LNCAP (cell line): ENCODE measurements around the gene EFCAB6.

Experiments
- TF ChIP-seq, protein P1 (sequence below): fragments of 450-650 bp; IDR thresholded peaks from 2 replicates; pipeline ENCODE4 v1.5.1; 2017; ENCODE audit warnings: mild to moderate bottlenecking

EFCAB6 gene

DNA sequence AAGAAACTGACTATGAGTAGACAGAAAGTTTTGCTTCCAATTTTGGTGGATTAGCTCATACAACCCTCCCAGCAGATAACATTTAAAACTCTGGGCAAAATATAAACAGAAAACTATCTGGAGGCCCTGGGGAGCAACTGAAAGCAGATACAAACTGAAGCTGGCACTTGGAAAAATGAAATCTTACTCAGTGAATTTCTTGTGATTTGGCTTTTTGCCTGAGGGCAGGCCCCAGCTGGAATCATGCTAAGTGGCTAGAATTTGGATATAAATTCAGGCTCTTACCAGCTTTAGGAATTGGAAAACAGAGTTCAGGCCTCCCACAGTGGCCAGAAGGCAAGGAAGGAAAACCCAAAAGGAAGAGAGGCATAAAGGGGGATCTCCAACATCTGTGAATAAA, 85.8 kb downstream of the EFCAB6 start:
- TF ChIP-seq, protein P1, sequence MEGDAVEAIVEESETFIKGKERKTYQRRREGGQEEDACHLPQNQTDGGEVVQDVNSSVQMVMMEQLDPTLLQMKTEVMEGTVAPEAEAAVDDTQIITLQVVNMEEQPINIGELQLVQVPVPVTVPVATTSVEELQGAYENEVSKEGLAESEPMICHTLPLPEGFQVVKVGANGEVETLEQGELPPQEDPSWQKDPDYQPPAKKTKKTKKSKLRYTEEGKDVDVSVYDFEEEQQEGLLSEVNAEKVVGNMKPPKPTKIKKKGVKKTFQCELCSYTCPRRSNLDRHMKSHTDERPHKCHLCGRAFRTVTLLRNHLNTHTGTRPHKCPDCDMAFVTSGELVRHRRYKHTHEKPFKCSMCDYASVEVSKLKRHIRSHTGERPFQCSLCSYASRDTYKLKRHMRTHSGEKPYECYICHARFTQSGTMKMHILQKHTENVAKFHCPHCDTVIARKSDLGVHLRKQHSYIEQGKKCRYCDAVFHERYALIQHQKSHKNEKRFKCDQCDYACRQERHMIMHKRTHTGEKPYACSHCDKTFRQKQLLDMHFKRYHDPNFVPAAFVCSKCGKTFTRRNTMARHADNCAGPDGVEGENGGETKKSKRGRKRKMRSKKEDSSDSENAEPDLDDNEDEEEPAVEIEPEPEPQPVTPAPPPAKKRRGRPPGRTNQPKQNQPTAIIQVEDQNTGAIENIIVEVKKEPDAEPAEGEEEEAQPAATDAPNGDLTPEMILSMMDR, result no peak

DNA sequence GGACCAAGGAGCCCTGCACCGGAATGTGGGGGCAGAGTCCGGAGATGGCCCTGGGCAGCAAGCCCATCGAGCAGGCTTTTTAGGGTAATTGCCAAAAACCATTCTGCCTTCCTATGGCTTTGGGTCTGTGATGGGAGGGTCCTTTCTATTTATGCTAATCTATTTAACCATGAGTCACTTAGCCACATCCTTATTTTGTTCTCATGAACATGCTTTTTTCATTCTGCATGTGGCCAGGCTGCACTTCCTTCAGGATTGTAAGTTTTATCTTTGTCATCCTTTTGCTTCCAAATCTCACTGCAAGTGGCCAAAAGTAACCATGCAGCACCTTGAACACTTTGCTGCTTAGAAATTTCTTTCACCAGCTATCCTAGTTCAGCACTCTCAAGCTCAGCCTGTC, 88.3 kb downstream of the EFCAB6 start:
- TF ChIP-seq, protein P1, result no peak

DNA sequence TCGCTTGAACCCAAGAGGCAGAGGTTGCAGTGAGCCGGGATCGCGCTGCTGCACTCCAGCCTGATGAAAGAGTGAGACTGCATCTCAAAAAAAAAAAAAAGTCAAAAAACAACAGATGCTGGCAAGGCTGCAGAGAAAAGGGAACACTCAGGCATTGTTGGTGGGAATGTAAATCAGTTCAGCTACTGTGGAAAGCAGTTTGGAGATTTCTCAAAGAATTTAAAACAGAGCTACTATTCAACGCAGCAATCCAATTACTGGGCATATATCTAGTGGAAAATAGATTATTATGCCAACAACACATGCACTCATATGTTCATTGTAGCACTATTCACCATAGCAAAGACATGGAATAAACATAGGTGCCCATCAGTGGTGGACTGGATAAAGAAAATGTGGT, 89.7 kb downstream of the EFCAB6 start:
- TF ChIP-seq, protein P1, result no peak

DNA sequence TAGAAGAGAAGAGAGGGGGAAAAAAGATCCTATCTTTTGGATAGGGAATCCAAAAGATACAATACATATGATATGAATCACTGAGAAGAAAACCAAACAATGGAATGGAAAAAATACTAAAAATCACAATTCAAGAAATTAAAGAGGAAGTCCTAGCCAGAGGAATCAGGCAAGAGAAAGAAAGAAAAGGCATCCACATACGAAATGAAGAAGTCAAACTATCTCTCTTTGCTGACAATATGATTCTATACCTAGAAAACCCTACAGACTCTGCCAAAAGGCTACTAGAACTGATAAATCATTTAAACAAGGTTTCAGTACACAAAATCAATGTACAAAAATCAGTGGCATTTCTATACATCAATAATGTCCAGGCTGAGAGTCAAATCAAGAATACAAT, 91.4 kb downstream of the EFCAB6 start:
- TF ChIP-seq, protein P1, result no peak

DNA sequence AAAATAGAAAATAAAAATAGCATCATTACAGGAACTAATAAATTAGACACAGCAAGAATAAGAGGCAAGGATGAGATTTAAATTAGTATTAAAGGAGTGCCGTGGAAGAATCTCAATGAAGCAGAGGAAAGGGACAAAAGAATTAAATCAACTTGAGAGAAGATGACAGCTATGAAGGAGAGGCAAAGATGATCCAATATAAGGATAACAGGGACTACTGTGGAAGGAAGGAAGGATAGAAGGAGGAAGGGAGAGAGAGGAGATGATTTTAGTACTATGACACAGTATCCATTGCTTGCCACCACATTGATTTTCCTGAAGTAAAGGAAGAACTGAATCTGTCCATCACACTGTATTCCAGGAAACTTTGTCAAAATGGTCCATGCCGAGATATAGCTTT, 98.0 kb downstream of the EFCAB6 start:
- TF ChIP-seq, protein P1, result no peak

DNA sequence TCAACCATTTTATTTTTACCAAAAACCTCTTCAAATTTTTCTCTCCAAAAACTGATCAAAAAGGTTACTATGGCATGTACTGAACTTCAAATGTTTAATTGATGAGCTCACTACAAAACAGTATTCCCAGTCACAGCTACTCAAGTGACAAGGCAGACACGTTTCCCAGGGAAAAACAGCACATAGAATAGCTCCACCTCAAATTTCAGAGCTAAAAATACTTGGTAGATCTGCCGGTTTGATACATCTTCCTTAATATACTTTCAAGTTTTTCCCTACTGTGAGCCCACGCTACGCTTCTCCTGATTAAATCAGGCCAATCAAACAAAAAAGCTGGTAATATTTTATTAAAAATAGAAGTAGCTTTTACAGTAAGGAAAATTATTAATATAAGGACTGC, 100.4 kb downstream of the EFCAB6 start:
- TF ChIP-seq, protein P1, result no peak

DNA sequence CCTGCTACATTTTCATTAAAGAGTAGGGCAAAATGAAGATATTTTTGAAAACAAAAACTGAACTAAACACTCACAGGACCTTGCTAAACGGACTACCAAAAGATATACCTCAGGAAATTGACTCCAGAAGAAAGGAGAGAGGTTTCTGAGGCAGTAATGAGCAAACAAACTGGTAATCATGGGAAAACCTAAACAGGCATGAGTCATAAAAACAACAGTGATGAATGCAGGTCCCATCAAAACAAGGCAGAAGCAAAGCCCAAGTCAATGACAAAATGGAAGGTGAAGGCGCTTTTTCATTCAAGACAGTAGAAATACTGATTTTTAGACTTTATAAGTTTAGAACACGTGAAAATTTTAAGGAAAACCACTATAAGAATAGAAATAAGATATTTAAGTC, 104.5 kb downstream of the EFCAB6 start:
- TF ChIP-seq, protein P1, result no peak

DNA sequence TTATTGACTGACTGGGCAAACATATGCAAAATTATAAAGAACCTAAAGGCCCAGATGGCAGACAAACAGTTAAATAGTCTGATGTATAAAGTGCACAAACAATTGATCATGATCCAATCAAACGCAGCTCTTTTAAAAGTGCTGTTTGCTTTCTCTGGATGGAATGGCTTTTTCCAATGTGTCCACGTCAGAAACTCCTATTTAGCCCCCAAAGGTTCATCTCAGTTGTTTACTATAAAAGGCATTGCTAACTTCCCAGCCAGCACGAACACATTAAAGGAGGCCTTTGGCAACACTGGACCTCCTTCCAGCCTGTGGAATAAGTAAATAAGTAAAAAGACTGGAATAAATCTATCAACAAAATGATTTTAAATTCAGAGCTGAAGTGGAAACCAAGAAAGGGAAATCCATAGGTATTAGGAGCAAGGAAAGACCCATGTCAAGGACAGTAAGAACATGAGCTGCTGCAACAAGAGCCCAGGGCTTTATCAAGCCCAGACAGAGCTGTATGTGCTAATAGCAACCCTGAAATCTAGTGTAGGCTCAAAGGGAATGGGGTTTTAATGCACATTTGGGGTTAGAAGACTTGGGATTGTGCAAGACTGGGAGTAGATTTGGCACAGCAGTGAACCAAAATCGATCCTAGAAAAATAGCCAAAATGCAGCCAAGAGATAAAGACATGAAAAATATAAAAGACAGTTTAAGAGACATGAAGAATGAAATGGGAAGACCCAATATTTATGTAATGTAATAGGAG, 105.4 kb downstream of the EFCAB6 start:
- TF ChIP-seq, protein P1, result no peak
